ELR (cell line): ENCODE results near the gene DMAP1.
A peak's percentile ranks its signal among the peaks of the same experiment; 100 is the strongest.
"Not testable (repeated sequence)": the region's sequence is repeated elsewhere in the genome, so short reads cannot be mapped to it uniquely, and the experiment has no call there.

Experiments used
- DNase-seq: peaks from one replicate; pipeline ENCODE4 v3.0.0-alpha.2; 2015; ENCODE audit warnings: low read depth

Gene DMAP1

DNA sequence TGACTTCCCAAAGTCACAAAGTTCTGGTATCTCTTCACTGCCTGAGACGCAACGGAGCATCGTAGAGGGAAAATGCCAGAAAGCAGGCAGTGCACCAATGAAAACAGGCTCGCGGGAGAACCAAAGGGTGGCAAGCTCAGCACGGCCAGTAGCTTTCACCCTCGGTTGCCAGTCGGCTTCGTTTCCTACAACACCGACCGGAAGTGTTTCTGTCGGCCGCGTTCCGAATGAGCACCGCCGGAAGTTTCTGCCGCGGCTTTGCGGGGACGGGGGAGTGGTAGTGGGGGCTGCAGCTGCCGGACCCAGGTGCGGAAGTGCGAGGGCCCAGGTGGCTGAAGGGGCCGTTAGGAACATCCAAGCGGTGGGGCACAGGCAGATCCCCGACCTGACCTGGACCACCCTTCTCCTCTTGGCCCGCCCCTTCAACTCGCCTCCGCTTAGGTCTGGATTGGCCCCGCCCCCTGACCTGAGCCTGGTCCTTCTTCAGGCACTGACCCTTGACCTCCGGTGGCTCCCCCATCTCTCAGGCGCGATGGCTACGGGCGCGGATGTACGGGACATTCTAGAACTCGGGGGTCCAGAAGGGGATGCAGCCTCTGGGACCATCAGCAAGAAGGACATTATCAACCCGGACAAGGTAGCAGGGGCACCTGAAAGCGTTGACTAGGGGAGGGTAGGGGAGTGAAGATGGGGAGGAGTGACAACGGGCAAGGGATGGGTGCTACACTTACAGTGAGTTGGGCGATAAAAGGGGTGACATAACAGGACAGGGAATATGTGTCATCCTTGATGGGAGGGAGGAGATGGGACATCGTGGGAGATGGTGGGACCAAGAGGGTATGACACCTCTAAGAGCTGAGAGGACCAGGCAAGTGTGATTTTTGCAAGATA lies at the start of gene DMAP1:
Gene DMAP1 (plus strand): TSS at position 250 of the 891 bp plus-strand sequence. CDS start 283 bp downstream, at position 533.
- DNase-seq = peak; percentile 90

DNA sequence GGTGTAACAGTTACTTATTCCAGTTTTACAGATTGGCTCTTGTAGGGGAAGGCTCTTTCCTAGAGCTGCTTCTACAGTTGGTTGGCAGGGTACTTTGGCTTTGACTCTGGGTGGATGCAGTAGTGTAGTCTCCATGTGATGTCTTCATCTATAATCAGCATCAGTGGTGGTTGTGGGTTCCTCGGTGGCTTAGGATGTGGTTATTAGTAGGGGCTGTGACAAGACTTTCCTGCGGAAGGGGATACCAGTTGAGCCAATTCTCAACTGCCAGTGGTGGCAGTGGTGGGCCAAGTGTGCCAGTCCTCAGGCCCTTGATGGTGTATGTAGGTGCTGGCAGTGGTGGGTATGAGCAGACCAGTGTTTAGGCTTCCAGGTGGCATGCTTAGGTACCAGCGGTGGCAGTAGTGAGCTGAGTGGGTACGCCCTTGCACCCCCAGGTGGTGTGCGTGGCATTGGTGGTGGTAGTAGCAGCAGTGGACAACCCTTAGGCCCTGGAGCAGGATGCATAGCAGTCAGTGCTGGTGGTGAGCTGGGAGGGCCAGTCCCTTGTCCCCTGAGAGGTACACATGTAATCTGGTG lies 44.7 kb upstream of the DMAP1 start:
- no peak for DNase-seq

- DNase-seq = peak; percentile 43
These were observed 42.9 kb upstream of the DMAP1 start for GRCh38 chr1:44170281-44170823.

DNA sequence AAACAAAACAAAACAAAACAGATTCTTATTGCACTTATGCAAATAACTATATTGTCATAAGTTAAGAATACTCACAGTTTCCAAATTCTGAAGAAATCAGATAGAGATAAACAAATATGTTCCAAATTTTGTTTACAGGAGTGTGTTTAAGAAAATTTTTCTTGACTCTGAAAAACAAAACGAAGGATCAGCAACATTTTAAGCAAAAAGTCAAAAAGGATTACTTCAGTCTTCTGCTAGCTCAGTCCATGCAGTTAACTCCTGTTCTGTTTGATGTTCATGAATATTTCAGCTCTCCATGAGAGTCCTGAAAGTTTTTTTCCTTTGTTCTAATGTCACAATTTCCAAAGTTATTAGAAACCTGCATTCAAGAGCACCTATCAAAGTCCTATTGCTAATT lies 38.6 kb upstream of the DMAP1 start:
- DNase-seq = no peak

DNA sequence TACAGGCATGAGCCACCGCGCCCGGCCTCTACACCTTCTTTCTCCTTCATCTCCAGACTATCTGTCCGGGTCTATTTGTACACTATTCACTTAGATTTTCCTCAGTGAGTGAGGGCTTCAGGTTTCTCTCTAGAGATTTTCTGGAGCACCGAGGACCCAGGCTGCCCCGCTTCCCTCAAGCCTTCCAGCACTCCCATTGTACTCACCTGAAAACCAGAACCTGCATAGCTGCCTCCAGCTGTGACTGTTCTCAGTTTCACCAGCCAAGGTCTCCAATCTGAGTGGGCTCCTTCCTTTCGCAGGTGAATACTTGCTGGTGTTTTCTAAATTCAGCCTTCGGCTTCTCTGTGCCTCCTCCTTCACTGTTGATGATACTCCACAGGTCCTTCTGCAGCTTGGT lies 12.9 kb upstream of the DMAP1 start:
- no peak for DNase-seq

DNA sequence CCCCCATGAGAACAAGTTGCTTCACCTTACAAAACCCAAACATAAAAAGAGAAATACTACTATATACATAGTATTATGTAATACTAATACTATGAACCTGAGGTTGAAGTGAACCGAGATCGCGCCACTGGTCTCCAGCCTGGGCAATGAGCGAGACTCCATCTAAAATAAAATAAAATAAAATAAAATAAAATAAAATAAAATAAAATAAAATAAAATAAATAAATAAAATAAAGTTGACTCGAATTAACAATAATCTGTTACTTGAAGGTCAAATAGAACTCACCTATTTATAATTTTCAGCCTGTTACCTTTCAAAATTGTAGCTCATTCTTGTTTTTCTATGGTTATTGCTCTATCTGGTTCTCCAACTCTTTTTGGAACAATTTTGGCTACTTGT lies 6.7 kb upstream of the DMAP1 start:
- not testable (repeated sequence) for DNase-seq

- no peak for DNase-seq
These were observed 5.0 kb upstream of the DMAP1 start for GRCh38 chr1:44208226-44208625.

DNA sequence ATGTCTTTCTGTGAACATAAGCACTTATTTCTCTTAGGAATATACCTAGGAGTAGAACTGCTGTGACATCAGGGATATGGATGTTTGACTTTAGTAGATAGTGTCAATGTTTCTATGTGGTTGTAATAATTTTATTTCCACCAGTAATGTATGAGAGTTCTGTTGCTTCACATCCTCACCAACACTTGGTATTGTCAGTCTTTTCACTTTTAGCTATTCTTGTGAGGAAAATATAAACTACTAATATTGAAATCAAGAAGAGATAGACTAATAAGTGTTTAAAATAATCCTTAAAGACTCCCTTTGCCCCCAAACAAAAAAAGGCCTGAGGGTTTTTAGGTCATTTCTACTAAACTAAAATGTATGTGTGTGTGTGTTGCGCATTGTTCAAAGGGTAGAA lies 2.7 kb upstream of the DMAP1 start:
- DNase-seq = no peak

DNA sequence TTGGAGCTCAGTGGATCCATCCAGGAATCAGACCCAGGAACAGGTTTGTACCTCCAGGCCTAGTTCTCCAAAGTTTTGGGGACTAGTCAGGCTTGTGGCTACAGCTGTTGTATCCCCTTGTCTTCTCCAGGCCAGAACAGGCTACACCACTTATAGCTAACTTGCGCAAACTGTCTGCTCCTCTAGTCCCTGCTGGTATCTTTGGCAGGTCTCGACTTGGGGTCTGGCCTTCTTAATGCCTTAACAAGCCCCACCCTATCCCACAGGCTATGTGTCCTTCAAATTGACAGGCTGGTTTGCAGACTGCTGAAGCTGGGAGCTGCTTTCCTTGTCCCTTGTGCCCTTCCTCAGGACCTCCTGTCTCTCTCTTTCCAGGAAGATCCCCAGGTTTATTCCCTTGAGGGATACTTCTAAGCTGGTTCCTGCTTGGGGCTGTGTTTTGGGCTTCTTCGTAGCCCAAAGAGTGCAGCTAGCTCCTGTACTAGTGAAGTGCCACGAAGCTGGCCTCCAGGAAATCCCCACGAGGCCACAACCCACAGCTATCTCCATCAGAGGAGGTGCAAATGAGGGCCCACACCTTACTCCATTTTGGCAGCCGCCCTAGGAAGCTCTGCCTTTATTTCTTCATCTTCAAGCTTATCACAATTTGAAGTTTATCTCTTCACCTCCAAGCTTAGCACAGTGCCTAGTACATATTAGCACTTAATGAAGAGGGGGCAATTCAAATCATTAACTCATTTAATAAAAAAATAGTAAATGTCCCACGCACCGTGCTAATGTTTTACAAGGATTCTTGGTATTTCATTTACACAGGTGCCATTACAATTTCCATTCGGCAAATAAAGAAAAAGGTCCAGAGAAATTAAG lies 683 bp upstream of the DMAP1 start:
- DNase-seq = no peak

DNA sequence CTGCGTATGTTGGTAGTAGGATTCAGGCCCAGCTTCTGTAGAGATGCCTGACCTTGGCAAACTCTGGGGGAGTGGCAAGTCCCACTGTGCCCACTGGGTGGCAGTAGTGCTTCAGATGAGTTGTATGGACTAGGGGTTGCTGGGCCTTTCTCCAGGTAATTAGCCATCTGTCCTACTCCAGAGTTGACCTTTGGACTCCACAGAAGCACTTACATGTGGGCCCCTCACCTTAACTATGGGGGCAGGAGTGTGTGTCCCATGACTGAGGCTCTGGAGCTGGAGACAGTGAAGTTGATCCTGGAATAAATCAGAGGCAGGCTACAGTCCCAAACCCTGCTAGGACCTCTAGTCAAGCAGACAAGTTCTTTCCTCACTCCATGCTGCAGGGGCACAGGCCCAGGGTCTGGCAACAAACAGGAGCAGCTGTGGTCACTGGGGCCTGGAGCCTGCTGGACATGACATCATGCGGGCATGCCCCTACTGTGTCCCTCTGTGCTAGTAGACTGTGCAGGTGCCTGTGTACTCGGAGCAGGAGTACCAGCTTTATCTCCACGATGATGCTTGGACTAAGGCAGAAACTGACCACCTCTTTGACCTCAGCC lies 4.6 kb downstream of the DMAP1 start:
- DNase-seq = peak; percentile 76

GRCh38 chr1:44218503-44219300 lies 5.4 kb downstream of the DMAP1 start:
- DNase-seq = no peak

- DNase-seq = no peak
These were observed 6.0 kb downstream of the DMAP1 start for GRCh38 chr1:44219301-44219626.

DNA sequence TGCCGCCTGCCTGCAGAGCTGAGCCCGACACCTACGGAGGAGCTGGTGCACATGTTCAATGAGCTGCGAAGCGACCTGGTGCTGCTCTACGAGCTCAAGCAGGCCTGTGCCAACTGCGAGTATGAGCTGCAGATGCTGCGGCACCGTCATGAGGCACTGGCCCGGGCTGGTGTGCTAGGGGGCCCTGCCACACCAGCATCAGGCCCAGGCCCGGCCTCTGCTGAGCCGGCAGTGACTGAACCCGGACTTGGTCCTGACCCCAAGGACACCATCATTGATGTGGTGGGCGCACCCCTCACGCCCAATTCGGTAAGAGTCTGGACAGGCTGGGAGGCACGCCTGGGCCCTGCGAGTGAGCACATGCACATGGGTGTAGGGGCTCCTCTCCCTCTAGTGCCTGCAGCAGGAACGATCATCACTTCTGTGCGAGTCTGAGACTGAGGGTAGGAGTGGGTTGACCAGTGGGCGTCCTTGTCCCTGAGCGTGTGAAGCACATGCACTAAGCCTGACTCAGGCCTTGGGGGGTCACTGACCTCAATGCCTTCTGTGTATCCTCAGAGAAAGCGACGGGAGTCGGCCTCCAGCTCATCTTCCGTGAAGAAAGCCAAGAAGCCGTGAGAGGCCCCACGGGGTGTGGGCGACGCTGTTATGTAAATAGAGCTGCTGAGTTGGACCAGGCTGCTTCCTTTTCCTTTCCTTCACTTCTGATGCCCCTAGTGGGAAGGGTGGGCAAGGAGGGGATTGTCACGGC lies 6.9 kb downstream of the DMAP1 start:
- peak; percentile 85 for DNase-seq

DNA sequence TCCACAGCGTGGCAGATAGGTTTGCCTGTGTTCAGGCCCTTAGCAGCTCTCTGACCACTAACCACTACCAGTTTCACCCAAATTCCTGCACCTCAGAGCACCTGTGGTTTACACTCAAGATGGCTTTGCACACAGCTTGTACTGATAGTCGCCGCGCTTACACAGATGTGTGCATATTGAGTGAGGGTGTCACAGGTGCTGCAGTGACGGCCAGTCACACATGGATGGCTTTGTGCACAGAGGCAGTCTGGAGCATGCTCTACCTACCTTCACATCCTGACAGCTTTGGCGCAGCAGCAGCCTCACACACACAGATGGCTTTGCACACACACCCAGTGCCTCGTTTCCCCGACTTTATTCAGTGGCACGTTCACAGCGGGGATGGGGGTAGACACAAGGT lies 7.5 kb downstream of the DMAP1 start:
- no peak for DNase-seq

GRCh38 chr1:44221769-44222168 lies 8.5 kb downstream of the DMAP1 start:
- no peak for DNase-seq

- no peak for DNase-seq
These were observed 9.3 kb downstream of the DMAP1 start for GRCh38 chr1:44222397-44223186.

GRCh38 chr1:44223187-44223610 lies 9.9 kb downstream of the DMAP1 start:
- no peak for DNase-seq

- DNase-seq = no peak
These were observed 12.5 kb downstream of the DMAP1 start for GRCh38 chr1:44225761-44226160.

- no peak for DNase-seq
These were observed 13.9 kb downstream of the DMAP1 start for GRCh38 chr1:44227211-44227610.

- DNase-seq = no peak
These were observed 14.9 kb downstream of the DMAP1 start for GRCh38 chr1:44228218-44228617.
